NCI-H446 treated with DMSO at 0.1 percent for 48 hours (cell line): ENCODE results near the gene SMPDL3A.

ENCODE experiments used
- DNase-seq: peaks from one replicate; lab custom pipeline; 2025; lab: John Stamatoyannopoulos, UW

Gene SMPDL3A

DNA sequence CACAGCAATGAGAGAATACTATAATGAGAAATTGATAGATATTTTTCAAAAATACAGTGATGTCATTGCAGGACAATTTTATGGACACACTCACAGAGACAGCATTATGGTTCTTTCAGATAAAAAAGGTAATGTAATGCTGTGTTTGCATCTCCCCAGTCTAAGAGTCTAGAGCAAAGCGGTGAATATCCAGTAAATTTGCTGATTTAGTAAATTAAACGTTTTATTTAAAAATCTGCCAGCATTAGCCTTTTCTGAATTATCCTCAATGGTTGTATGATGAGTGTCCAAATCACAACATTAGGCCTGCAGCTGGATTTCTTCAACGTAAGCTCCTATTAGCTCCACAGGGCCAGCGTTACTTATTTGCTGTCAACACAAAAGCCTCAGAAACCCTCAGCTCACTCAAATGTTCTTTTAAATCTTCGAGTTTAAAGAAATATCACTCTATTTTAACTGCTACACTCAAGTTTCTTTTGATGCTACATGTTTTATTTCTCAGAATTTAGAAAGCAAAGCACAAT lies 16.0 kb downstream of the SMPDL3A start:
- DNase-seq = no peak

DNA sequence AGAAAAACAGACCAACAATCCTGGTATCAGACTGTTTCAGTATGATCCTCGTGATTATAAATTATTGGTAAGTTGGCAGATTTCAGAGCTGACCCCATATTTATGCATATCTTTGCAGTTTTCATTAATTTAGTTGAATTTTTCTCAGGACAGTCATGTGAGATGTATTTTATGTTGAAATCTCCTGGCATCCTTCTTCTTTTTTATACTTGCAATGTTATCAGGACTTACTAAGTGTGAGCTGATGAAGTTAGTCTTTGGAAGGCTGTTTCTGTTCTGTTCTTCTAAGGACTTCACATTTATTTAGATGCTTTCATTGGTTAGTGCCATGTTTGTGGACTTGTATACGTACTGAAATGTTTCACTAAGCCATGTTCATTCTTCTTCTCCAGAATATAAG lies 17.2 kb downstream of the SMPDL3A start:
- no peak for DNase-seq

DNA sequence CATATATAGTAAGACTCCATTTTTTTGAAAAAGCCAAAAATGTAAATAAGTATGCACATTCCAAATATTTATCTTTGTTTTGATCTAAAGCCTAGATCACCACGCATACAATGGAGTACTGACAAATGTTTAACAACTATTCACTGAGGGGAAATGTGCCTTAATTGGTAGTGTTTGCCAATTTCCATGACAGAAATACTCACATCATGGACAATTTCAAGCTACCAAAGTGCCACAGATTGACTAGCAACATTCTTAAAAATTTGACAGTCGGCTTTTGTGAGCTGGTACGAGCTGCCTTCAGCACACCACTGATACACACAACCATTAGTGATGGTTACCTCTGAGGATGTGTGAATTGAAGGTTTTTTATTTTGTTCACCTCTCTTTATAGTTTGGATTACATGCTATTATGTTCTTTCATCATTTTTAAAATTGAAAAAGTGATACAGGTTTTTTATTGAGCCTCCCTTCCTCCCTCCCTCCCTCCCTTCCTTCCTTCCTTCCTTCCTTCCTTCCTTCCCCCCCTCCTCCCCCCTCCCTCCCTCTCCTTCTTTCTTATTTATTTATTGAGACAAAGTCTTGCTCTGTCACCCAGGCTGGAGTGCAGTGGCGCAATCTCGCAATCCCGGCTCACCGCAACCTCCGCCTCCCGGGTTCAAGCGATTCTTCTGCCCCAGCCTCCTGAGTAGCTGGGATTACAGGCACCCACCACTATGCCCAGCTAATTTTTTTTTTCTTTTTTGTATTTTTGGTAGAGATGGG lies 19.2 kb downstream of the SMPDL3A start:
- no peak for DNase-seq

DNA sequence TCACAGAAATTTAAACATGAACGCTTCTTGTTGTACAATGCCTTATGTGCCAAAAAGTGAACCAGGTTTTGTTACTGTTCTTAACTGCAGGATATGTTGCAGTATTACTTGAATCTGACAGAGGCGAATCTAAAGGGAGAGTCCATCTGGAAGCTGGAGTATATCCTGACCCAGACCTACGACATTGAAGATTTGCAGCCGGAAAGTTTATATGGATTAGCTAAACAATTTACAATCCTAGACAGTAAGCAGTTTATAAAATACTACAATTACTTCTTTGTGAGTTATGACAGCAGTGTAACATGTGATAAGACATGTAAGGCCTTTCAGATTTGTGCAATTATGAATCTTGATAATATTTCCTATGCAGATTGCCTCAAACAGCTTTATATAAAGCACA lies 19.9 kb downstream of the SMPDL3A start:
- DNase-seq = no peak

DNA sequence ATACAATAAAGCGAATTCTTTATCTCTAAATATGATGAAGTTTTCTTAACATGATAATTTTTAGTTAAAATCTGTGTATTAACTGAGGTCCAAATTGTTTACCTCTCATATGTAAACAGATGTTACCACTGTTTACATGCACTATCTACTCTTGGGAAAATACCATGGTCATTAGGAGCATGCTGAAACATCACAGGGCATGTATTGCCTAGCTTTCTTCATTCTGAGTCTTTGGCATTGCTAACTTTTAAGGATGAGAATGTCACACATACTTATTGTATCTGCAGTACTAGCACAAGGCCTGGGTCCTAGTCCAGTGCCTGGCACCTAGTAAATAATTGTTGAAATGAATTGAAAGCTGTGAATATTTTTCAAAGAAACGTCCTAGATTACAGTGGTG lies 20.6 kb downstream of the SMPDL3A start:
- no peak for DNase-seq

DNA sequence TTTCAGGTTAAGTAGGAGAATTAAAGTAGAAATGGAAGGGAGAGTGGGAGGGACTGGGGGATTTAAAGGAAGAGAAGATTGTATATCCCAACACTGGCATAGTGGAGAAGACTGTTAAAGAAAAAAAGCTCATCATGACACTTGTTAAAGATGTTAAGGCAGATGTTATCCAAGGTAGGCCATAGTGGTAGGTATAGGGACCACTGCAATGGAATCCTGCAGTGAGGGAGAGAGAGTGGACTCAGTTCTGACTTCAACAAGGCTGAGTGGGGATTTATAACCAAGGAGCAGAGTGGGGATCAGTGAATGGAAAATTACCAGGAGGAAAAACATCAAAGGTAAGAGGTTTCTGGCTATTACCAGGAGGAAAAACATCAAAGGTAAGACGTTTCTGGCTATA lies 21.1 kb downstream of the SMPDL3A start:
- DNase-seq = no peak

DNA sequence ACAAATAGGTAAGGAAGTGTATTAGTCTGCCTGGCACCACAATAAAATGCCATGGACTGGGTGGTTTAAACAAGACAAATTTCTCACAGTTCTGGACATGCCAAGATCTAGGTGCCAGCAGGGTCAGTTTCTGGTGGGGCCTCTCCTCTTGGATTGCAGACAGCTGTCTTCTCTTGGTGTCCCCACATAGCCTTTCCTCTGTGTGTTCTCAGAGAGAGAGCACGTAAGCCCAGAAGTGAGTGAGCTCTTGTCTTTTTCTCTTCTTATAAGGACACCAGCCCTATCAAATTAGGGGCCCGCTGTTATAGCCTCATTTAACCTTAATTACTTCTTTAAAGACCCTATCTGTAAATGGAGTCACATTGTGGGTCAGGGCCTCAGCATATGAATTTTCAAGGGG lies 28.3 kb downstream of the SMPDL3A start:
- no peak for DNase-seq

DNA sequence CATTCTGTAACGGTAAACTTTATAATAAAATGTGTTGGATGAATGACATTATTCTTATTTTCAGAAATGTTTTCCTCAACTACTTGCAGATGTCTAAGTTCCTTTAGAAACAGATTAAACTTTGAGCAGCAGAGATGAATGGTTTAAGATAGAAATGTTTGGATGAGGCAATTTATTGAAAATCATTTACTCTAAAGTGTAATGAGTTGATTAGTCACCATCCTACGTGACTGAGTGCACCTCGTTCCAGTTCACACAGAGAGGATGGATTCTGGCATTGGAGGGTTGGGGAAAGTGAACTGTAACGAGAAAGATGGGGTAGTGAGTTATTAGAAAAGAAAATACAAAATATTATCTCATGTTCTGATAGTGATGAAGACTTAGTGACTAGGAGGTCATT lies 28.7 kb downstream of the SMPDL3A start:
- DNase-seq = no peak

DNA sequence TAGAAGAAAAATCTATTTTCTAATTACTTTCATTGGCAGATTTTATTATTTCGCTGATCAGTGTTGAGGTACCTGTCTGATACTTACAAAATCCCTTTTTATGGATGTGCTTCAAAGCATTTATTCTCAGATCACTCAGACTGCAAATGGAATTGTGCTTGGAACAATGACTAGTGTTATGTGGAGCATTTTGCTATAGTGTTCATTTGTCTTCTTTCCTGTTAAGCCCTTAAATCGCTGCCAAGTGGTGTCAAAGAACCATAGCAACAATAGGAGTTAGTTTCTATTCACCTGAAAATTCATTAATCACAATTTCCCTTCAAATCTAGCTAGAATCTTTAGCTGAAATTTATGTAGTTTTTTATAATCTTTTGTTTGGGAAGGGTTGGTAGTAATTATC lies 29.8 kb downstream of the SMPDL3A start:
- DNase-seq = no peak

DNA sequence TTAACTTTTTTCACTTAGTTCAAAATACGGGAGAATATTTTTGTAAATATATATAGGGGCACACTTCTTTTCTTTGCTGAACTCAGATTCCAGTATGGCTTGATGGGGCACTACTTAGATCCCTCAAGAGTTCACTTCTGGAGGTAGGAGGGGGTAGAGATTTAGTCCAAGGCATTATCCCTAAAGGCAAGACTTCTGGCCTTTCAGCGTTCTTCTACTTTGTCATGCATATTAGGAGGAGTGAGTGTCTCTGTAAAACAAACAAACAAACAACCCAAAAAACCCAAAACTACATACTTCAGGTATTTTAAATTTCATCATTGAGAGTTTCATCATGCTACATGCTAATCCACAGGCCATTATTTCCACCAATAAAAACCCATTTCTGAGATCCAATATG lies 32.0 kb downstream of the SMPDL3A start:
- no peak for DNase-seq

DNA sequence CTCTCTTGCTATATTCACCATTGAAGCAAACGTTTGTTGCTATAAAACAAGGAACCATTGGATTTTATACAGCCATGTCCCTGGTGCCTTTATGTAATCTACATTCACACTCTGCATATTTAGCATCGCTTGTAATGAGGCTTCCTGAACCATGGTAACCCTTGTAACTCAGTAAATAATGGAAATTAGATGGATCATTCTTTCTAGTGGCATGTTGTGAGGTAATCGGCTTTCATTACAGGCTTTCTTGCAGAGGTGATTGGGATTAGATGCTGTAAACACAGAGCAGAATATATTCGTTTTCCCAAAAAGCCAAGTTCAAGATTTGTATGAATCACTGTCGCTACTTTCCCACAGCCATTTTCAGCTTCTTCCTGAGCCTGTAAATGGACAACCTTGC lies 36.1 kb downstream of the SMPDL3A start:
- DNase-seq = no peak

DNA sequence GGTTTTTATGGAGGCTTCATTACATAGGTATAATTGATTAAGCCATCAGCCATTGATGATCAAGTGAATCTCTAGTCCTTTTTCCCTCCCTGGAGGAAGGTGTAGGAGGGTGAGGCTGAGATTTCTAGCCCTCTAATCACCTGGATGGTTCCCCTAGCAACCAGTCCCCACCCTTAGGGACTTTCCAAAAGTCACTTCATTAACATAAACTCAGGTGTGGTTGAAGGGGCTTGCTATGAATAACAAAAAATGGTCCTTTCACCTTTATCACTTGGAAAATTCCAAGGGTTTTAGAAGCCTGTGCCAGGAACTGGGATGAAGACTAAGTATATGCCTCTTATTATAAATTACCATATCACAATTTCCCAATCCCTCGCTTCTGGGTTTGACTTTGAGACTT lies 40.4 kb downstream of the SMPDL3A start:
- DNase-seq = no peak

DNA sequence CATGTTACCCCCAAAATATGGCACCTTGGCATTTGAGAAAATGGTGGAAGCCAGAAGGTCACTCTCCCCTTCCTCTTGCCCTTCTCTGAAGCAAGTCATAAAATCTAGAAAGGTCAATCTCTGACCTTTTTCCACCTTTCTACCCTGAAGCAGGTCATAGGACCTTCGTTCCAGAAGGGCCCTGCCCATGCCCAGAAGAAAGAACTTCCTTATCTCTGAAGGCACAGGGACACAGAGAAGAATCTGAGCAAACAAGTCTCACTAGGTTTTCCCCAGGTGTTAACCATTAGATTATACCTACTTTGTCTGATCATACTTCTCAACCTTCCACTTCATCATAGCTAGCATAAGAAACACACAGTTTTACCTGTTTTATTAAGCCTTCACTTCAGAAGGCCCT lies 42.5 kb downstream of the SMPDL3A start:
- DNase-seq = no peak

DNA sequence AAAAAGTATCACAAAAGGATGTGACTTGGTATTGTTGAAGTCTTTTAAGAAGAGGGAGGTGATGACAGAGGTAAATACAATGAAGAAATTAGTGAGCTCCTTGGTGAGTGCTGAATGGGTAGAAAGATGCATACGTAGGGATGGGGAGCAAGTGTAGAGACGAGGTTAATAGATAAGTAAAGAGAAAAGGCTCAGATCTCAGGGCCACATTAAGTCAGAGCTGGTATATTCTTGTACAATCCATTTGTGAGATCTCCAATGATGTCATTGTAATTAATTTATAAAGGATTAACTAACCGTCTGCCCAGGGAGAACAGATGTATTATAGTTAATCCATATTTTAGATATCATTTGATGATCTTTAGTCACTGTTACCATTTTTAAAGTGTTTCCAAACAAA lies 43.4 kb downstream of the SMPDL3A start:
- DNase-seq = no peak

DNA sequence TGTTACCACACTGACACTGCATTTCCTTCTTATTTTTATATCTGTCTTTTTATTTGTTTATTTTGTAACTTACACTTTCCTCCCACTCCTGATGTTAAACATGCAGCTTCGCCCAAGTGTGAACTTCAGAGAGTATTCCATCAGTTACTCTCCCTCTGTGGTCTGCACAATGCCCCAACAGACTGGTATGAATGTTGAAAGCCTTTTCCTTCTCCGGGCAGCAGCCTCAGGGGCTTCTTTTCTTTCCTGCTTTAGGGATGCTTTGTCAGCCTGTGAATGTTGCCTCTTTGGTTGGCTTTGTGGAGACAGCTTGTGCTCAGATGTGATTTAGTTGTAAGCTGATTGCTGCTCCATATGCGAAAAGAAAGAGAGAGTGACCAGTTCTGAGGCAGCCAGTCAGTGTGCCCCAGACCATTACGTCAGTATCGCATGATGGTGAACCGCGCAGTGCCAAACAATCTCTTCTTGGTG lies 44.0 kb downstream of the SMPDL3A start:
- no peak for DNase-seq

DNA sequence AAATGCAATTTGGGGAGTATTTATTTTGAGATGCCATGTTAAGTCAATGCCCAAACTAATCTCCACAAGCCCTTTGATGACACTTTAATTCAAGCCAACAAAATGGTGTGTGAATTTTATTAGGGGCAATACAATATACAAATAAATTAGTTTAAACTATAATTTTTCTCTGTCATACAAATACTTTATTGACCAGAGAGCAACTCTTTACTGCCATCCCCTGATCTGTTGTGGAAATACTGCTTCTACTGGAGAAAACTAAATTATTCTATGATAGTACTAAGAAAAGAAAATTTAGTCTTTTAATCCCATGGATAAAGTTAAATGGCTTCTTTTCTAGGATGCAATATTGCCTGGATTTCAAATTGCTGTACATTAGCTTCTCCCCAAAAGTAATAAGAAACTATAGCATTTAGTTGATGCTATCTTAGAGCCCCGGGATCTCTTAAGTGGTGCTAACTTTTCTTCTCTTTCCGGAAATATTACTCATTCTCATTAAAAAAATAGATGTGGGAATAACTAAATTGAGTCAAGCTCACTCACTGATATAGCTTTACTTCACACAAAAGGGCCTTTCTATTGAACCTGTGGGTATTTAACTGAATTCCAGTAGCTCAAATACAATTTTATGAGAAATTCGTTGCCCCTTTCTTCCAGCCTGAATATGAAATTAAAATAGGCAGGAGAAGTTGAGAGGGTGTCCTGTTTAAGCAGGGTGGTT lies 49.2 kb downstream of the SMPDL3A start:
- no peak for DNase-seq

DNA sequence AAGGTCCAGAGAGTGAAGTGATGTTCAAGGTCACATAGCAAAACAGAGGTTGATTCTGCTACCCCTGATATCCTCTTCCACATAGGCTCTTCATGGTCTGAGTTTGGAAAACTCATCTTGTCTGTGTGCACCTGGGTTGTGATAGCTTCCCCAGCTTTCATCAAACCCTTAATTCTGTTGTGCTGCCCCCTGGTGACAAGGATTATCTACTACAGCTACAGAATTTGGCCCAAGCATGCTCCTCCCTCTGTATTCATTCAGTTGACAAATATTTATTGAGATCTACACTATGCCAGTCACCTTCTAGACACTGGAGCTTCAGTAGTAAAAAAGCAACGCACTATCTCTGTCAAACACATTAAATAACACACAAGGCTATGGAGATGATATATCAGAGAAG lies 50.4 kb downstream of the SMPDL3A start:
- peak; percentile 19 for DNase-seq

DNA sequence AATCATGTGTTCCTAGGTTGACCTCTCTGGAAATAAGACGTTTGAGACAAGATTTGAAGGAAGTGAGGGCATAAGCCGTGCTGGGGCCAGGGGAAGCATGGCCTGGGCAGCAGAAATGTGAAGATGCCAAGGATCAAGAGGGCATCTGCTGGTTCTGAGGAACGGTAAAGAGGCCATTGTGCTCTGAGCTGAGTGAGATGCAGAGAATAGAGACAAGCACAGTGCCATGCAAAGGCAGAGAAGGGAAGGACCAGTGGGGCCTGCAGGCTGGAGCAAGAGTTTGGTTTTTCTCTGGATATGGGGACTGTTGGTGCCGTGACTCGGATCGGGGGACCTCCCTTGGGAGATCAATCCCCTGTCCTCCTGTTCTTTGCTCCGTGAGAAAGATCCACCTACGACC lies 50.8 kb downstream of the SMPDL3A start:
- no peak for DNase-seq

DNA sequence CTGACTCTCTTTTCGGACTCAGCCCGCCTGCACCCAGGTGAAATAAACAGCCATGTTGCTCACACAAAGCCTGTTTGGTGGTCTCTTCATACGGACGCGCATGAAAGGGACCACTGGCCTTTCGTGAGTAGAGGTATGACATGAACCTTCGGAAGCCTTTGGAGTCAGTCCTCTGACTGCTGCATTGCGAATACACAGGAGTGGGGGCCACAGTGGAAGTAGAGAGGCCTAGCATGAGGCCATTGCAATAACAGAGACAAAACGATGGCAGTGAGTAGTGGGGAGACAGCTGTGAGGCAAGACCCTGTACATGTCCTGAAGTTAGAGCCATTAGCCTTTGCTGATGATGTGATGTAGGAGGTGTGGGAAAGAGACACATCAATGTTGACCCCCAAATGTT lies 56.4 kb downstream of the SMPDL3A start:
- no peak for DNase-seq

DNA sequence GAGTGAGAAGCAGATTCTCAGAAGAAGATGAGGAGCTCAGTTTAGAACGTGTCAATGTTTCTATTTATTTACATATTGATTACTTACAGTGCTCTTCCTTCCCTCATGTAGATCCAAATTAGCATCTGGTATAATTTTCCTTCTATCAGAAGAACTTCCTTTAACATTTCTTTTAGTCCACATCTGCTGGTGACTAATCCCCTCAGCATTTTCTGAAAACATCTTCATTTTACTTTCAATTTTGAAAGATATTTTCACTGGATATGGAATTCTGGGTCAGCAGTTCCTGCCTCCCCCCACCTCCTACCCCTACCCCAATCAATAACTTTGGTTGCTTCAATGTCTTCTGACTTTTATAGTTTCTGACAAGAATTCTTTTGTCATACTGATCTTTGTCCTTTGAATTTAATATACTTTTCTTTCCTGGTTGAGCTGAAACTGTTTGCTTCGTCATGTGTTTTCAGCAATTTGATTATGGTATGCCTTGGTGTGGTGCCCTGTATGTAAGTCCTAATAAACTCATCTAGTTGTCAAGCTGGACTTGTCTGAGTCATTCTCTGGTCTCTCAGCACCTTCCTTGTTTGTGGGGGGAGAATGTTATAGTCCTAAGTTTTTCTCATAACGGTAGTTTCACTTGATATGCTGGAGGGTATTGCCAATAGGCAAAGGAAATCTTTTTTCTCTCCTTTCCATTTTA lies 57.0 kb downstream of the SMPDL3A start:
- DNase-seq = no peak

DNA sequence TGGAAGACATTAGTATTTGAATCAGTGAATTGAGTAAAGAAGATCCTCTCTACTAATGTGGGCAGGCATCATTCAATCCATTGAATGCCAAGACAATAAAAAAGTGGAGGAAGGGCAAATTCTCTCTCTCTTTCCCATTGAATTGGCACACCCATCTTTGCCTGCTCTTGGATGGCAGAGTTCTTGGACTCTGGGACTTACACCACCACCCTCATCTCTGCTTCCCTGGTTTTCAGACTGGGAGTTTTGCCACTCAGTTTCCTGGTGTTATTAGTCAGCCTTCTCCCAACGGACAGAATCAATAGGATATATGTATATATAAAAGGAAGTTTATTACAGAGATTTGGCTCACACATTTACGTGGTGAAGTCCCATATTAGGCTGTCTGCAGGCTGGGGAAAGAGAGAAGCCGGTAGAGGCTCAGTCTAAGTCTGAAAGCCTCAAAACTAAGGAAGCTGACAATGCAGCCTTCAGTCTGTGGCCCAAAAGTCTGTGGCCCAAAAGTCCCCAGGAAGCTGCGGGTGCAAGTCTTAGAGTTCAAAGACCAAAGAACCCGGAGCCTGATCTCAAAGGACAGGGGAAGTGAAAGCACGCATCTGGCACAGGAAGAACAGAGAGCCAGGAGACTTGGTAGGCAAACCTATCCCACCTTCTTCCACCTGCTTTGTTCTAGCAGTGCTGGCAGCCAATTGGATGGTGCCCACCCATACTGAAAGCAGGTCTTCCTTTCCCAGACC lies 64.4 kb downstream of the SMPDL3A start:
- no peak for DNase-seq
